A673 (cell line): ENCODE results near the gene REV1. TPM values are rescaled to one million over a fixed set of nuclear protein-coding genes. Genes with fewer than 3 reads are reported as not detected.
A peak's percentile ranks its signal among the peaks of the same experiment; 100 is the strongest.

Experiments
- BruUV-seq: library from RNA; stranded (reverse); fragments of 400-500 nt; replicated peaks from 2 replicates; lab custom pipeline; 2021; lab: Mats Ljungman, UMichigan
- CTCF ChIA-PET: fragments of 300-600 bp; sonication (Branson Sonifier 250); formaldehyde crosslinking; loops from one replicate; lab custom pipeline; 2022; ENCODE audit warnings: antibody characterized with exemption; lab: Charles Lee
- POLR2A ChIA-PET: fragments of 300-600 bp; sonication (Branson Sonifier 250); formaldehyde crosslinking; loops from one replicate; lab custom pipeline; 2022; ENCODE audit warnings: antibody characterized with exemption; ENCODE audit not compliant: low non-redundant PET; lab: Charles Lee
- DNase-seq: peaks from one replicate; pipeline ENCODE4 v3.0.0-alpha.2; 2015; ENCODE audit warnings: low spot score
- H3K27ac ChIP-seq: fragments of 200-600 bp; sonication (generic); 2 replicates; pipeline ENCODE4 v1.5.1; 2016; ENCODE audit warnings: mixed run types, low read depth, mild to moderate bottlenecking, mixed read lengths, antibody characterized with exemption, low read length; ENCODE audit not compliant: poor library complexity, severe bottlenecking
- H3K27me3 ChIP-seq: fragments of 200-600 bp; sonication (generic); replicated peaks from 2 replicates; pipeline ENCODE4 v1.6.1; 2017; ENCODE audit warnings: mixed run types, low read depth, mild to moderate bottlenecking, mixed read lengths, antibody characterized with exemption, low read length; ENCODE audit not compliant: insufficient read depth, poor library complexity
- H3K36me3 ChIP-seq: fragments of 200-600 bp; sonication (generic); 2 replicates; pipeline ENCODE4 v1.6.1; 2016; ENCODE audit warnings: mixed run types, mild to moderate bottlenecking, mixed read lengths, antibody characterized with exemption, low read length; ENCODE audit not compliant: insufficient read depth, poor library complexity, severe bottlenecking
- H3K4me1 ChIP-seq: fragments of 200-600 bp; sonication (generic); 2 replicates; pipeline ENCODE4 v1.6.1; 2017; ENCODE audit warnings: mixed run types, mild to moderate bottlenecking, mixed read lengths, antibody characterized with exemption, low read length; ENCODE audit not compliant: insufficient read depth, poor library complexity, severe bottlenecking
- H3K4me3 ChIP-seq: fragments of 200-600 bp; sonication (generic); 2 replicates; pipeline ENCODE4 v1.5.1; 2016; ENCODE audit warnings: low read depth, mixed run types, mild to moderate bottlenecking, mixed read lengths, low read length; ENCODE audit not compliant: poor library complexity, severe bottlenecking
- H3K9me3 ChIP-seq: fragments of 200-600 bp; sonication (generic); 2 replicates; pipeline ENCODE4 v1.6.1; 2016; ENCODE audit warnings: mixed run types, low read depth, mild to moderate bottlenecking, mixed read lengths, antibody characterized with exemption, low read length; ENCODE audit not compliant: poor library complexity, severe bottlenecking
- EZH2 ChIP-seq: fragments of 200-600 bp; sonication (generic); IDR thresholded peaks from 2 replicates; pipeline ENCODE4 v1.6.1; 2017; ENCODE audit warnings: borderline replicate concordance, low read depth, mild to moderate bottlenecking, mixed read lengths, antibody characterized with exemption, low read length; ENCODE audit not compliant: poor library complexity, severe bottlenecking
- intact Hi-C: fragments of 100-400 bp; cut with micrococcal nuclease; formaldehyde crosslinking; loops from one replicate; pipeline ENCODE4 v1.10.0; 2022; ENCODE audit not compliant: unreplicated experiment
- total RNA-seq: library from RNA; stranded (reverse); gene quantifications from 2 replicates; pipeline ENCODE4 v1.2.3, GENCODE V29; 2021
- TF ChIP-seq, protein P1 (sequence below): fragments of 300-800, 200-600 bp; sonication (generic); conservative IDR thresholded peaks from 2 replicates; pipeline ENCODE4 v1.5.1; 2017; ENCODE audit warnings: low read depth, mild to moderate bottlenecking, antibody characterized with exemption, low read length, moderate library complexity, mixed read lengths

REV1 gene
- total RNA-seq, 1 experiment from 2014 or later, result 38.1 TPM

DNA sequence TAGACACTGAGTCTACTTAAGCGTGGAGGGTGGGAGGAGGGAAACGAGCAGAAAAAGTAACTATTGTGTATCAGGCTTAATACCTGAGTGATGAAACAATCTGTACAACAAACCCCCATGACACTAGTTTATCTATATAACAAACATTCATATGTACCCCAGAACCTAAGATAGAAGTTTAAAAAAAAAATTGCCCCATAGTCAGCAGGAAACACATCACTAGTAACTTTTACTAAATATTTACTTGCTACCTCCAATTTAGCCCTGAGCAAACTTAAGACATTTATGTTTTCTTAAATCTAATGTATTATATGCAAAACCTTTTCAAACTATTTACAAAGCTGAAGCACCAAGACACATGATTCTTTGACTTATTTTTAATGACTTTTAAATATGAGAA, 5.6 kb downstream of the REV1 start:
- DNase-seq, result no peak
- Histone ChIP-seq H3K9me3 (no peaks in the 10 kb centered on the region), H3K4me3 (no peak overlapping the region), H3K27me3 (no peaks in the 10 kb centered on the region), H3K4me1 (peaks cover 15% of the 10 kb centered on the region), H3K27ac (no peak overlapping the region), H3K36me3 (no peaks in the 10 kb centered on the region)
- POLR2A ChIA-PET, result no interaction called here
- TF ChIP-seq, protein P1, sequence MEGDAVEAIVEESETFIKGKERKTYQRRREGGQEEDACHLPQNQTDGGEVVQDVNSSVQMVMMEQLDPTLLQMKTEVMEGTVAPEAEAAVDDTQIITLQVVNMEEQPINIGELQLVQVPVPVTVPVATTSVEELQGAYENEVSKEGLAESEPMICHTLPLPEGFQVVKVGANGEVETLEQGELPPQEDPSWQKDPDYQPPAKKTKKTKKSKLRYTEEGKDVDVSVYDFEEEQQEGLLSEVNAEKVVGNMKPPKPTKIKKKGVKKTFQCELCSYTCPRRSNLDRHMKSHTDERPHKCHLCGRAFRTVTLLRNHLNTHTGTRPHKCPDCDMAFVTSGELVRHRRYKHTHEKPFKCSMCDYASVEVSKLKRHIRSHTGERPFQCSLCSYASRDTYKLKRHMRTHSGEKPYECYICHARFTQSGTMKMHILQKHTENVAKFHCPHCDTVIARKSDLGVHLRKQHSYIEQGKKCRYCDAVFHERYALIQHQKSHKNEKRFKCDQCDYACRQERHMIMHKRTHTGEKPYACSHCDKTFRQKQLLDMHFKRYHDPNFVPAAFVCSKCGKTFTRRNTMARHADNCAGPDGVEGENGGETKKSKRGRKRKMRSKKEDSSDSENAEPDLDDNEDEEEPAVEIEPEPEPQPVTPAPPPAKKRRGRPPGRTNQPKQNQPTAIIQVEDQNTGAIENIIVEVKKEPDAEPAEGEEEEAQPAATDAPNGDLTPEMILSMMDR, result no peak
- no peak for TF ChIP-seq EZH2
- intact Hi-C loops, result no loop called here
- CTCF ChIA-PET, result no interaction called here
- no TSS peak for BruUV-seq

DNA sequence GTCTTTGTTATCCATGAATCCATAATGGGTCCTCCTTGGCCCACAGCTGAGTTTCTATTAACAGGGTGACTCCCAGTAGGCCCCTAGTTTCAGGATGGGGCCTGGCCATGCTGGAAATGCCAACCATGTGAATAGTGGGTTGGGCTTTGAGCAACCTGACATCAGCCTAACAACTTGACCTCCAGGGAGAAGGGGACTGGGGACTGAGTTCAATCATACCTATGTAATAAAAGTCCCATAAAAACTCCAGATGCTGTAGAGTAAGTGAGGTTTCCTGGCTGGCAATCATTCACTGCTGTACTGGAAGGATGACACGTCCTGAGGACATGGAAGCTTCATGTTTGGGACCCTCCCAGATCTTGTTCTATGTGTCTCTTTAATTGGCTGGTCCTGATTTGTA, 7.9 kb downstream of the REV1 start:
- no peak overlapping the region for H3K4me3 ChIP-seq
- DNase-seq, result peak; percentile 25
- TF ChIP-seq, protein P1, result no peak
- TF ChIP-seq EZH2, result no peak
- H3K27me3 ChIP-seq, result no peaks in the 10 kb centered on the region
- no TSS peak for BruUV-seq
- ChIA-PET POLR2A (no interaction called here), CTCF (no interaction called here)
- H3K4me1 ChIP-seq, result peaks cover 11% of the 10 kb centered on the region
- H3K36me3 ChIP-seq, result no peaks in the 10 kb centered on the region
- intact Hi-C loops, result no loop called here
- H3K27ac ChIP-seq, result no peak overlapping the region
- H3K9me3 ChIP-seq, result no peaks in the 10 kb centered on the region

DNA sequence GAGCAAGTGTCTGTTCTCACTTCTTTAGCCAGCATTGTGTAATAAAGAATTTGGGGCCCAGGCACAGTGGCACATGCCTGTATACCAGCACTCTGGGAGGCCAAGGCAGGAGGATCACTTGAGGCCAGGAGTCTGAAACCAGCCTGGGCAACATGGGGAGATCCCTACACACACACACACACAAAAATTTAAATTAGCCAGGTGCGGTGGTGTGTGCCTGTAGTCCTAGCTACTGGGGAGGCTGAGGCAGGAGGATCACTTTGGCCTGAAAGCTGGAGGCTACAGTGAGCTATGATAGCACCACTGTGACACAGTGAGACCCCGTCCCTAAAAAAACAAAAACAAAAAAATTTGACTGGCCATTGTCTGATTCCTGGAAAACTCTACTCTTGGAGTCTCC, 8.3 kb downstream of the REV1 start:
- no peak for DNase-seq
- BruUV-seq, result no TSS peak

More for the DNA sequence above, 8.3 kb downstream of the REV1 start:
- H3K4me1 ChIP-seq, result peaks cover 11% of the 10 kb centered on the region
- TF ChIP-seq, protein P1, result no peak
- no peak for TF ChIP-seq EZH2
- H3K9me3 ChIP-seq, result no peaks in the 10 kb centered on the region
- H3K27ac ChIP-seq, result no peak overlapping the region
- intact Hi-C loops, result no loop called here
- no peak overlapping the region for H3K4me3 ChIP-seq
- H3K36me3 ChIP-seq, result no peaks in the 10 kb centered on the region
- ChIA-PET POLR2A (no interaction called here), CTCF (no interaction called here)
- no peaks in the 10 kb centered on the region for H3K27me3 ChIP-seq
